GM19351 (cell line): ENCODE measurements around the gene ALOX12.
"Not testable (repeated sequence)": the region's sequence is repeated elsewhere in the genome, so short reads cannot be mapped to it uniquely, and the experiment has no call there.

ENCODE experiments used
- ATAC-seq: cut with Tn5 transposase; IDR thresholded peaks from one replicate; pipeline ENCODE4 v1.9.1; 2021; ENCODE audit warnings: mild to moderate bottlenecking, moderate library complexity; ENCODE audit not compliant: unreplicated experiment

The ALOX12 gene

GRCh38 chr17:6995500-6996255, at the start of gene ALOX12:
Gene ALOX12, plus strand, starts transcription at chr17:6996049. Its CDS starts 69 bp downstream, at chr17:6996118.
- ATAC-seq = no peak

GRCh38 chr17:6947745-6948144, 48.1 kb upstream of the ALOX12 start:
- no peak for ATAC-seq

- no peak for ATAC-seq
These were observed 47.3 kb upstream of the ALOX12 start for GRCh38 chr17:6948562-6948961.

- ATAC-seq = no peak
These were observed 46.9 kb upstream of the ALOX12 start for GRCh38 chr17:6948976-6949375.

GRCh38 chr17:6950938-6951337, 44.9 kb upstream of the ALOX12 start:
- ATAC-seq = not testable (repeated sequence)

- no peak for ATAC-seq
These were observed 42.2 kb upstream of the ALOX12 start for GRCh38 chr17:6953689-6954088.

GRCh38 chr17:6959700-6960099, 36.1 kb upstream of the ALOX12 start:
- ATAC-seq = no peak

GRCh38 chr17:6969323-6969726, 26.5 kb upstream of the ALOX12 start:
- no peak for ATAC-seq

GRCh38 chr17:6970992-6971391, 24.9 kb upstream of the ALOX12 start:
- ATAC-seq = no peak

GRCh38 chr17:6979440-6979839, 16.4 kb upstream of the ALOX12 start:
- ATAC-seq = not testable (repeated sequence)

- ATAC-seq = no peak
These were observed 14.4 kb upstream of the ALOX12 start for GRCh38 chr17:6981426-6981825.

GRCh38 chr17:6985266-6985665, 10.6 kb upstream of the ALOX12 start:
- no peak for ATAC-seq

GRCh38 chr17:6986676-6987075, 9.2 kb upstream of the ALOX12 start:
- ATAC-seq = no peak

- no peak for ATAC-seq
These were observed 6.1 kb upstream of the ALOX12 start for GRCh38 chr17:6989779-6990178.

GRCh38 chr17:6993613-6994056, 2.2 kb upstream of the ALOX12 start:
- ATAC-seq = not testable (repeated sequence)

- ATAC-seq = no peak
These were observed 1.7 kb upstream of the ALOX12 start for GRCh38 chr17:6994118-6994598.

GRCh38 chr17:6994666-6995256, 1.1 kb upstream of the ALOX12 start:
- no peak for ATAC-seq

GRCh38 chr17:6996256-6997011, 585 bp downstream of the ALOX12 start:
- no peak for ATAC-seq

GRCh38 chr17:6997171-6997570, 1.3 kb downstream of the ALOX12 start:
- no peak for ATAC-seq

- ATAC-seq = no peak
These were observed 3.1 kb downstream of the ALOX12 start for GRCh38 chr17:6998855-6999508.

- no peak for ATAC-seq
These were observed 5.6 kb downstream of the ALOX12 start for GRCh38 chr17:7001318-7001961.
